ENCODE data around the gene NYNRIN.

DNA sequence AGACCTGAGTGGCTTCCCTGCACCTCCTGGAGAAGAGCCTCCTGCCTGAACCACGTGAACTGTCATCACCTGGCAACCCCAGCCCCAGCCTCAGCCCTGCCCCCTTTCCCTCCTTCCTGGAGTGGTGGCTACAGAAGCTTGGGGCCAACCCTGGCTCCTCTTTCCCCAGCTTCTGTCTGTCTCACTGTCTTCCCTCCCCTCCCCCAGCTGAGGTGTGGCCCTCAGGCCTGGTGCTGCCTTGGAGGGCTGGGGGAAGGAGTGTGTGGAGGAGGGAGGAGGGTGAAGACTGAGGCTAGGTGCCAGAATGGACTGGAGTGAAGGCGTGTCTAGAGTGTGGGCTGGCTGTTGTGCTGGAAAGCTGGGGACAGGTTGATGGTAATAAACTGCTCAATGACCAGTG, 21.1 kb upstream of the NYNRIN start:
- no peak for TF ChIP-seq OSR1 (CRISPR knock-in tag; IDR thresholded peaks at IDR 0.05)
- no peak for TF ChIP-seq ZFP30 (CRISPR knock-in tag; IDR thresholded peaks at IDR 0.05)
- TF ChIP-seq ZFP3 (CRISPR knock-in tag; IDR thresholded peaks at IDR 0.05) = no peak
- TF ChIP-seq PATZ1 (CRISPR knock-in tag; IDR thresholded peaks at IDR 0.05; ENCODE audit: borderline replicate concordance) = no peak
- TF ChIP-seq ZNF8 (CRISPR knock-in tag; IDR thresholded peaks at IDR 0.05) = no peak
- no peak for TF ChIP-seq RARB (CRISPR knock-in tag; IDR thresholded peaks at IDR 0.05)
- TF ChIP-seq CREB5 (CRISPR knock-in tag; IDR thresholded peaks at IDR 0.05; ENCODE audit: low read depth) = no peak
- no peak for TF ChIP-seq TSHZ2 (CRISPR knock-in tag; IDR thresholded peaks at IDR 0.05)
- TF ChIP-seq ZC3H10 (CRISPR knock-in tag; IDR thresholded peaks at IDR 0.05) = no peak
- no peak for TF ChIP-seq SNAI2 (CRISPR knock-in tag; IDR thresholded peaks at IDR 0.05)
- TF ChIP-seq ISL1 (CRISPR knock-in tag; IDR thresholded peaks at IDR 0.05) = no peak
- TF ChIP-seq ARNTL (CRISPR knock-in tag; IDR thresholded peaks at IDR 0.05; ENCODE audit: borderline replicate concordance, low read depth) = no peak
